ENCODE data around the gene TEKT2.

- TF ChIP-seq CTCF (IDR thresholded peaks at IDR 0.05; ENCODE audit: low read depth, low read length) (no peak), EZH2phosphoT487 (IDR thresholded peaks at IDR 0.05; ENCODE audit: low read depth) (no peak)
Measured at GRCh38 chr1:36062315-36062714, 21.6 kb upstream of the TEKT2 start.

Data from OCI-LY3 (cell line).